HG03521 (cell line): ENCODE data around the gene STK39.
A peak's percentile ranks its signal among the peaks of the same experiment; 100 is the strongest.

Experiments
- ATAC-seq: cut with Tn5 transposase; IDR thresholded peaks from one replicate; pipeline ENCODE4 v1.9.1; 2021; ENCODE audit warnings: mild to moderate bottlenecking, moderate library complexity; ENCODE audit not compliant: unreplicated experiment

STK39 gene

DNA sequence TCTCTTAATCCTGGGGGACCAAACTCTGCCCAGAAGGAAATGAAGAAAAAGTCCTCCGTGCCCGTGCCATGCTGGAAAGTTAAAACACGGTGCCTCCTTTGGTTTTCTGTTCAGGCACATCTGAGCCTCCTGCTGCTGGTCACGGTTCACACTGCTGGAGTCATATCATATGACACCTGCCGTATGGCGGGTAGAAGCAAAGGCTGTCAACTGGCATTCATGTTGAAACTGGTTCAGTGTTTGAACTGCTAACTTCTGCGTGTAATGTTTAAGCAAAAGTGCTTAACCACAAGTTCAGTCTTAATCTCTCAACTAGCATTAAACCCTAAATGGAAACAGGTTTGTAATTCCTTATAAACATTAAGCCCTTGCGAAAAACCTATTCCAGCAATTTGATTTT is 3.1 kb downstream of the STK39 start:
- no peak for ATAC-seq

DNA sequence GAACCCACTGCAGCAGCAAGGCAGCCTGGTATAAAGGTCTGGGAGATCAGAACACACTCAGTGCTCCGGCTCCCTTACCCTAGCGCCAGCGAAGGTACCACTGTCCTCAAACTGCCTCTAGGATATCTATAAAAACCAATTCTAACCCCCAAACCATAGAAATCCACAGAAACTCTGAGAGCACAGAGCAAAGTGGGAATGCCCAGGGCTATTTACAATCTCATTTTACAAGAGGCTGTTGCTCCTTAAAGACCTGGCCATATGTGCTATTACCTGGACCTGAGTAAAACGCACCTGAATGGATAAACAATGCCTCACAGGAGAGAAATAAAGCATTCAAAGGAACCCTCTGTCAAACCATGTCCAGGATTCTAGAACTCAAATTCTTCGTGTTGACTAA is 4.3 kb downstream of the STK39 start:
- no peak for ATAC-seq

DNA sequence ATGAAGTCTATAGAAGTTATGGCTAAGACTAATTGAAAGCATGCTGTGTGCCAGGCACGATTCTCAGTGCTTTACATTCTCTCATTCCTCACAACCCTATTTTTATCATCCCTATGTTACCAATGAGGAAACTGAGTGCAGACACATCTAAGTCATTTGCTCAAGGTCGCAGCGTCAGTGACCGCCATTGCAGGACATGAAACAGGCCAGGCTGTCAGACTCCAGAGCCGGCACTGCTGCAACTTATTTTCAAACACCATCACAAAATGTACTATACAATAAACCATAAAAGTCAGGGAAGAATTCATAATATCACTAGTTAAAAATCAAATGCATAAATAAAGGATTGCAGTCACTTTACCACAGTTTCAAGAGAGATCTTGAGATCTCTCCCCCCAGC is 5.6 kb downstream of the STK39 start:
- no peak for ATAC-seq

DNA sequence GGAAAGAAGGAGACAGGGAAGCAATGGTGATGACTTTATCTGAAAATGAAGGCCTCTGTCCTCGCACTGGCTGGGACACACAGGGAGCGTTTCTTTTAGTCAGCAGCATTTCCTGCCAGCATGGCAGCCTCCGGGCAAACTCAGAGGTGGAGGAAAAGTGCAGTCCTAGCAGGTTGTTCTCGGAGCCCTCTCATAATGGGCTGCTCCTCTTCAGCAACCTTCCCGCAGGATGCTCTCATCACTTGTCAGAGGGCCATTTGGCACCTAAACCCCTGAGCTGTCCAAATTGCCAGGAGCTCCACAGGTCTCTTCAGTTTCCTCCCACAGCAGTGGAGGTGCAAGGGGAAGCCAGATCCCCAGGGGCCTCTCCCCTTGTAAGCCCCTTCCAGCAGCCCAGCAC is 6.2 kb downstream of the STK39 start:
- no peak for ATAC-seq

DNA sequence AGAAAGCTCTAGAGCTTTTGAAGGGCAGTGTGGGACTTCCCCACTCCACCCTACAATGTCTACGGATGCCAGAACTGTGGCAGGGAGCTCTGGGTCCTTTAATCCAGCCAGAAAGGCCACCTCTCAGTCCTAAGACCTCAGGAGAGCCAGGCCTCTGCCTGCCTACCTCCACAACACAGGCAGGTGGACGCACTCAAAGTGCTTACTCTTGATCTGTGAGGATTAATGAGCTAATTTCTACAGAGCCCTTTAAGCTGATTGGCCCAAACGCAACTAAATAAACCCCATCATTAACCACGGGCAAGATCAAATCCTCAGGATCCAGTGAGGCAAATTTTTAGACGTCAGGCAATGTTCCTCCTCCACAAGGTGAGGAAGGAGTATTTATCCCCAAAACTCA is 8.1 kb downstream of the STK39 start:
- ATAC-seq: no peak

DNA sequence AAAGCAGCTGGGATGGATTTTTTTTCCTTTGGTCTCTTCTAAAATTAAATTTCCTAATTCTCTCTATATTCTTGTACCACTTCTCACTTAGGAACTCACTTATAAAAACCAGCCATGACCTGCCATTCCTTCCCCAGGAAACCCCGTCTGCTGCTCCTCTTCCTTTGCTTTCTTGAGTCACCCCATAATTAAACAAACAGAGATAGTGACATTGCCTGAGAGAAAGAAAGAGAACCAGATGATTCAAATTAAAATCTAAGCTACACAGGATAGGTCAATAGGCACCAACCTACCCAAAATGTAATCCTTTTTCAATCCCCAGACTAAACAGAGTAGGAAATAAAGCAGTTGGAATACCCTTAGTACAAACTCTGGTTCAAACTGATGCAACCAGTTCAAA is 9.7 kb downstream of the STK39 start:
- no peak for ATAC-seq

DNA sequence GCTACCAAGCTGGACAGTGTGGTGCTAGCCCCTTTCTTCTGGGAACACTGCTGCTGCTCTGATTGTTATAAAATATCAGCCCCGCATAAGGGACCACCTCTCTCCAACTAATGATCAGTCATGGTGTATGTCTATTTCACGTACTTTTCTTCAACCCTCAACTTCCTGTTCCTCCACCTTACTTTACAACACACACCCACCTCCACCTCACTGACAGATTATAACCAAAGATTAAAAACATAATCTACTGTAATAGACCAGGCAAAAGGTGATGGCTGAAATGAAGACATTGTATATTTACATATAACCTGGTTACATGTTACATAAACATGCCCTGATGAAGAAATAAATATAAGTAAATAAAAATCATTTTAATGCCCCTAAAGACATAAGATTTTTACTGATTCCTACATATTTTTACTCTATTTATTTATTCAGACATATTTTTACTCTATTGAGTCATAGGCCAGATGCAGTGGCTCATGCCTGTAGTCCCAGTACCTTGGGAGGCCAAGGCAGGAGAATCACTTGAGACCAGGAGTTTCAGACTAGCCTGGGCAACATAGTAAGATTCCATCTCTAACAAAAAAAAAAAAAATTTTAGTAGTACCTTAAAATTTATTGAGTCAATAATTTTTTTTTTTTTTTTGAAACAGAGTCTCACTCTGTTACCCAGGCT is 12.8 kb downstream of the STK39 start:
- ATAC-seq: no peak

DNA sequence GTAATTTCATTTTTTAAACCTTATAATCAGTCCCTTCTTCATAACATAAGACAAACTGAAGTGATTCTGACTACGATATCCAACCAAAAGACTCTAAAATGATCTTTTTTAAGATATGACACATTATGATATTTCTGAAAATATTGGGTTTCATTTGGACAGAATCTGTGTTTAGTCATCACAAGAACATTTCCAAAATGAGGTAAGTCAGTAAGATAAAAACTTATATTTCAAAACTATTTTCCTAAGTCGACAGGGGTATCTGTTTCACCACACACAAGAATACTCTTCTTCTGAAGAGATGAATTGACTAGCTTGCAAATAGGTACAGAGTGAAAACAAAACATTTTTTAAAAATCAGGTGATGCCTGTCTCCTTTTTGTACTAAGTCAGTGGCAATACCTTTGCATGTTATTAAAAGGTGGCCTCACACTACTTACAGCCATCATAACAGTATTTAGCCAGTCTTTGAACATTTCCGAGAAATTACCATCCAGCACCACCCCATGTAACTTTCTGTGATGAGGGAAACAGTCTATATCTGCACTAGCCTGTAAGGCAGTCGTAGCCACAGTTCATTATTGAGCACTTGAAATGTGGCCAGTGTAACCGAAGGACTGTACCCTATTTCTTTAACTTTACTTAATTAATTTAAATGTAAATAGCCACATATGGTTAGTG is 13.5 kb downstream of the STK39 start:
- ATAC-seq: no peak

DNA sequence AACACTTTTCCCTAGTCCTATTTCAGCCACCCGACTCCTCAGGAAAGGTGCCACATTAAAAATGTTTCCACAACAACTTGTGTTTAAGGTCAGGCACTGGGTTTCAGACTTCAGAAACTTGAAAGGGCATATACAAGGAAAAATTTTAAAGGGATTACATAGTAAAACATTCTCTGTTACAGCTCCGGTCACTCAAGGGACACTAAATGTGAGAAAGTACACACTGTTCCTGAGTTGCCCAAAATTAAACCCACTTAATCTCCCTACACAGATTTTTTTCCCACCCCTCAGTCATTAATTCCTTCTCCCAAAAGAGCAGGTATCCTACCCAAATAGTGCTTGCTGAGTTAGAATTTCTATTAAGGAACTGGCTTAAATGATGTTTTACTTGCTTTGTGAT is 14.2 kb downstream of the STK39 start:
- ATAC-seq: no peak

DNA sequence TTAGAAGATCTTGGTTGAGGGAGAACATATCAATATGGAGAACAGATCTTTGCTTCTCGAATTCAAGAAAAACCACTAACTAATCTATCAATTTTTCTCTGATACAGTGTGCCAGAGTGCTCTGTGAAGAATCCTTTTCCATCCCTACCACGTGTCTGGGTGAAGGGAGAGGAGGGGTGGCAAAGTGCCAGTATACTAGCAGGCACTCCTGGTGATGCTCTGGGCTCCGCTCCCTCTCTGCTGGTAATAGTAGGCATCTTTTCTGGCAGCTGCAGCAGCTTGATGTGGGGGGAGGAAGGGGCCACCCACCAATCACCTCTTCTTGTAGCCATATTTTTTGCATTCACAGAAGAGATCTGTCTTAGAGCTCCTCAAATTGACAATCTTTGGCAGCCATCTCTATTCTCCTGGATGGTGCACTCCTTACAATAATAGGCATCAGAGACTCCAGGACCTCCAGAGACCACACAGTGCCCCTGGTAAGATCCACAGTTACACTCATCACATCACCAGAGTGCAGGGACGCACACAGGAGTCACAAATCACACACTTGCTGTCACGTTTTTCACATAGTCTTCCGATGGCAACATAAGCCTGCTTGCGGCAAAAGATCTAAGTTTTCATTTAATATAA is 15.7 kb downstream of the STK39 start:
- no peak for ATAC-seq

DNA sequence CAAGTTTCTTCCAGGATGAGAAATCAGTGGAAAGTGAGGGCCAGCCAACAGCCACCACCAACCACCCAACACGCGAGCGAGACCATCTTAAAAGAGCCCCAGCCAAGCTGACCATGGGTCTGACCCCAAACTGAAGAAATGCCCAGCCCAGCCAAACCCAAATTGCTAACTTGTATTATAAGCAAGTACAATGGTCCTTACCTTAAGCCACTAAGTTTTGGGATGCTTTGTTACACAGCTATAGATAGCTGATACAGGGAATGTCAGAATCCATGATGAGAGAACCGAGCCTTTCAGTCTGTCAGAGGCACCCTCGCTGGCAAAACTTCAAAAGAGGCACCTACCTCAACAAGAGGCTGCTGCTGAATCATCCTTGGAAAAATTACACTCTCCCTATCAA is 17.0 kb downstream of the STK39 start:
- ATAC-seq: no peak

DNA sequence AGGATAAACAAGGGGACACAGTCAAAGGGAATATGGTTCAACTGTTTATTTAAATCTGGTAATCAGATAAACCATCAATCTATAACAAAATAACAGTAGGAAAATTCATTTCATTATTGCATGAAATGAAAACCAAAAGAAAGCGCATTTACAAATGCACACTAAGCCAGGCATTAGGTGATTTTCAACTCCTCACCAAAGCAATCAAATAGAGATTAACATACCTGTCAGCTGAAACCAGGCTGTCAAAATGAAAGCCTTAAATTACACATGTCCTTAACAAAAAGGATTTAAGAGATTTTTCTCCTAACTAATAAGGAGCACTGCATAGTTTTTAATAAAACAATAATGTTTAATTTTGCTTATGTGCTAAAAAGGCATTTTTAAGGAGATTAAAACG is 23.0 kb downstream of the STK39 start:
- ATAC-seq: no peak

DNA sequence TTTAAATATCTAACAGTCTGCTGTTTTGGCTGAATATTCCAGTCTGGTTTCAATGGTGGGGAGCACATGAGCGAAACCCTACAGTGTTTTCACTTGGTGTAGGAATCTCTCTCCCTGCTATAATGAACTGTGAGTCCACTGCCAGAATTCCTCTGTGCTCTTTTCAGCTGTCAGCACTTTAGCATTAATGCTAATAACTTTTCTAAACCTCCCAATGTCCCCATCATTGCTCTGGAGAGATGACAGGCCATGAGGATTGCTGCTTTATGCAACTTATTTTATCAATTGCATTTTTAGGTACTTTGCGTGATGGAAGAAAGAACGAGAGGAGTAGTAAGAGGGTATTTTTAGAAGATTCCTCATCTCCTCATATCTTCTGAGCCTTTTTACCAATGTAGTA is 25.3 kb downstream of the STK39 start:
- ATAC-seq: no peak

DNA sequence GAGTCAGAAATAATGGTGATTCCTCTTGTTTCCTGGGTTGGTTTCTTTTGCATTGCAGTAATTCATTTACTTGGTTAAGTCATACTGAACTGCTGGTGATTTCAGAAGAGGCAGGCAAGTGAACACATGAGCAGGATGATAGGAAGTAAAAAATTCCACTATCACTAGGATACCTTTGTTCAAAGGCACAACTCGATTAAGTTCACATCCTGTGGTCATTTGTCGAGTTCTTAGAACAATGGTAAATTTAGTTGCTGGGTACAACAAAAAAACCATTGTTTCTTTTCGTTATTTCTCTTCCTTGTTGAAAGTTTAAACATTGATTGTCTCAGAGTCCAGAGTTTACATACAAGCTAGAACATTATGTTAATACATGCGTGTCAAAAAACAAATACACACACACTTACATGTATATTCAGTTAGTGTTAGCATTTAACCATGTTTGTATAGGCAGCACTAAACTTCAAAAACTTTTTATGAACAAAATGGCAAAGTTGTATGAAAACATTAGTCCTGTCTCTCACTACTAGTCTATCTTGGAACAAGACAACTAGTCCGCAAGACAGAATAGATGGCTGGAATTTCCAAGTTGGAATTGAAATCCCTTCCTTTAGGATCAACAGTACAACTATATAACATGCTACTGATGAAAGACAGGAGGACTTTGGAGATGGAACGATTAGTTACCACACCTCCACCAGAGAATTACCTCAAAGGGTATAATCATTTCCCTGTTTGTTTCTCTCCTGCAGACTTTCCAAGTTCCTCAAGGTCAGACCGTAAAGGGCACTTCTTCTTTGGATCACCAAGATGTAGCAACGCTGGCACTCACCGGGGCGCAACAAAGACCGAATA is 26.2 kb downstream of the STK39 start:
- no peak for ATAC-seq

DNA sequence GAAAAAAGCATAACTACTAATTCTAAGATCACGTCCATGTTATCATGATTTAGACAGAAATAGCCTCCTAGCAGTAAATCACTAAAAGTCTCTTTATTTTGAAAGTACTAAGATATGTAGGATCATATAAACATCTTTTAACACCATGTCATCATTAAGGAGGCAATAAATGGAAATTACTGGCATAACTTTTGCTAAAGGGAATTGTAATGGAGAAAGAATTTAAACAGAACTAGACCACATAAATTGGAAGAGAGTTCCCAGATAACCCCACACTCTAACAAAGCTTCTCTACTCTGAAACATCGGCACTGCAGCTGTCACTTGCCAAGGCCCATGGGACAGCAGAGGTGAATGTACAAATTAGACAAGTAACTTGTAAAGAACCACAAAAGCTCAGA is 29.5 kb downstream of the STK39 start:
- no peak for ATAC-seq

DNA sequence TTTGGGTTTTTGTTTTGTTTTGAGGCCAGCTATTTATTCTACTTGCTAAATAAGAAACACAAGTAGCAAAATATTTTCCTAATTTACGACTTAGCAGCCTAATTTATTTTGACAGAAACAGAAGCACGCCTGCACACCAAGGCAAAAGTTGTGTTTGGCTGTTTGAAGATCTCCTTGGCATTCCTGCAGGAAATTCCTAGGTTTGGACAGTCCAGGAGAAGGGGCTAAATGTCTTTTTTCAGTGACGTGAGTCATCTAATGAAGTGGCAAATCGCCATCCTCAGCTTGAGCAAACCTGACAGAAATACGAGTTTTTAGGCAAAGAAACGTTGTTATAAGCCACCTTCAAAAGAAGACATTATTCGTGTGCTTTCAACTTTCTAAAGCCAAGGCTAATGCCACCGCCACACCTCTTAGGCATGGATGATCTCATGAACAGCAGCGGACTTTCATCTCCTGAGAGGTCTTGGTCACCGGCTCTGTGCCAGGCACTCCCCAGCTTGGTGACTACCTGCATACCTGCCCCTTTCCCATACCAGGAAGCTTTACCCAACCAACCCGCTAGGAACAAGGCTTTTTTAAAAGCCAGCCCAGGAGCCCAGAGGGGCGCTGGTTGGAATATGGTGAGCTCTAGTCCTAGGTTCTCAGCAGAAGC is 30.9 kb downstream of the STK39 start:
- no peak for ATAC-seq

DNA sequence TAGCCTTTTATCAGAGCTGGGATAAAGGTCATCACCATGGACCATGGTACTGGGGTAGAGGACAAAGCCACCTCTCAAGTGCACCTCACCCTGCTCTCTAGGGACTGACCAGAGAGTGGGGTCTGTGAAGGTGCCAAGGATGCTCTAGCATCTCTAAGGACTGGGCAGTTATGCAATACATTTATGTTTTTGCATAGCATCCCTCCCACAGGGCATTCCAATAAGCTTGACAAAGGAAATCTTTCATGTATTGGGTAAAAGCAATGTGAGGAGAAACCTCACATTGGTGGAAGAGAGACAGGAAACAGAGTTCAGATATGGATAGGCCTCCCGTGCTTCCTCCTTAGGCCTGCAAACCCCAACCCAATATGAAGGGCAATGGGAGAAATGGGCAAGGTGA is 31.6 kb downstream of the STK39 start:
- ATAC-seq: no peak

DNA sequence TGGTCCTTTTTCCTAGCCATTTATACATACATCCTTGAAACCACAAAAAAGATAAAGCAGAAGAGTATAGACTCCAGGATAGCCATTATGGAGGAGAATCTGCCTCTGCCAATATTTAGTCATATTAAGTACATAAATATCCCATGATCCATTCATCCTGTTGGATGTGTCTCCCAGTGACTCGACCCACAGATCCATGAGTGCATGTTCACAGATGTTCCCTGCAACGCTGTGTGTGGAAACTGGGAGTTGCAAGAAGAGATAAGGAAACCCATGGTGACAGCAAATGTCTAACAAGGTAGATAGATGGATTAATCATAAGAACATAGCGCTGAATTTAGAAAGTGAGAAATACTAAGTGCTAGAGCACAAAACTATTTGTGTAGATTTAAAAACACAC is 34.5 kb downstream of the STK39 start:
- no peak for ATAC-seq

DNA sequence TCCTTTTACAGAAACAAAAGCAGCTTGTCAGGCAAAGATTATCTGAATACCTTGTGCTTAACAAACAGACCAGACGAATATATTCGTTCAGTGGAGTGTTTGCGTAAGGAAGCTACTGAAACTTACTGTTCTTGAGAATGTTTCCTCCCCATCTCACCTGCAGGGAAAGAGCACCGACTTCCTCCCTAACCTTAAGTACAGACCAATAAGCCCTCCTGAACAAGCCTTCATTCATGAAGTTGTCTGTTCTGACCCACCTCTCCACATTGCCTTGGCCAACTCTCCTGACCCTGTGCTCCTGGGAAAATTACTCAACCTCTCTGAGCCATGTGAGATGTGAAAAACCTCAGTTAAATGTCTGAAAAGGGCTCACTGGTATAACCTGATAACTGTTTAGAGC is 35.2 kb downstream of the STK39 start:
- ATAC-seq: no peak

DNA sequence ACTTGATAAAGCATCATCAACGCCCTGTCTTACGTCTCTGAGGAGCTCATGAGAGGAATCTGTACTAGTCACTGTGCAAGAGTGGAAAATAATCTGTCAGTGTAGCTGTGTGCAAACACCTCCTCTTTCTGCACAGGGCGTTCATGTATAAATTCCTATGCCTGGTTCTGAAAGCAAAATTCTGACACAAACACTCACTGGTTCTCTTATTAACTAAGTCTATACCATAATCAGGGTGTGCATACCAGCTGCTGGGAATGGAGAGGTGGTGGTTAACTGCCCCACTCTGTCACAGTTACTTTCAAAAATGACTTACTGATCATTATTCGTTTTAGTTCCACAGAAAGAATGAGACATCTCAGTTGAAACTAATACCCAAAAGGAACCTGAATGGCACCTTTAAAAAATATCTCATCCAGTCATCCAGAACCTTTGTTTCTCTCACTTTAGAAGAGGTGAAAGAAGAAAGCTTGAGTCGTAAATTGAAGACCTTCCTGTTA is 35.7 kb downstream of the STK39 start:
- ATAC-seq: peak; percentile 48
